AG04449 (cell line): ENCODE measurements around the gene ITIH1.

ENCODE experiments used
- CTCF ChIA-PET: fragments of 350-600 bp; formaldehyde crosslinking; extraction: SDS; loops from one replicate; lab custom pipeline; 2021; ENCODE audit warnings: antibody characterized with exemption; lab: Yijun Ruan, JAX
- POLR2A ChIA-PET: fragments of 400-600, 350-600 bp; formaldehyde crosslinking; extraction: SDS; loops from one replicate; lab custom pipeline; 2020; ENCODE audit warnings: antibody characterized with exemption, inconsistent platforms; lab: Yijun Ruan, JAX
- DNase-seq: peaks from one replicate; pipeline ENCODE4 v3.0.0-alpha.2; 2010; ENCODE audit warnings: low read depth, low spot score
- H3K4me3 ChIP-seq: 2 replicates; pipeline ENCODE4 v1.5.1; 2011; ENCODE audit warnings: low read depth, mild to moderate bottlenecking, control low read depth, low read length
- TF ChIP-seq, protein P1 (sequence below): IDR thresholded peaks from one replicate; pipeline ENCODE4 v1.5.1; 2011; ENCODE audit warnings: mild to moderate bottlenecking, moderate library complexity, low read length, control low read depth, inconsistent platforms; ENCODE audit not compliant: insufficient read depth; ENCODE audit errors: missing control alignments

ITIH1 gene

DNA sequence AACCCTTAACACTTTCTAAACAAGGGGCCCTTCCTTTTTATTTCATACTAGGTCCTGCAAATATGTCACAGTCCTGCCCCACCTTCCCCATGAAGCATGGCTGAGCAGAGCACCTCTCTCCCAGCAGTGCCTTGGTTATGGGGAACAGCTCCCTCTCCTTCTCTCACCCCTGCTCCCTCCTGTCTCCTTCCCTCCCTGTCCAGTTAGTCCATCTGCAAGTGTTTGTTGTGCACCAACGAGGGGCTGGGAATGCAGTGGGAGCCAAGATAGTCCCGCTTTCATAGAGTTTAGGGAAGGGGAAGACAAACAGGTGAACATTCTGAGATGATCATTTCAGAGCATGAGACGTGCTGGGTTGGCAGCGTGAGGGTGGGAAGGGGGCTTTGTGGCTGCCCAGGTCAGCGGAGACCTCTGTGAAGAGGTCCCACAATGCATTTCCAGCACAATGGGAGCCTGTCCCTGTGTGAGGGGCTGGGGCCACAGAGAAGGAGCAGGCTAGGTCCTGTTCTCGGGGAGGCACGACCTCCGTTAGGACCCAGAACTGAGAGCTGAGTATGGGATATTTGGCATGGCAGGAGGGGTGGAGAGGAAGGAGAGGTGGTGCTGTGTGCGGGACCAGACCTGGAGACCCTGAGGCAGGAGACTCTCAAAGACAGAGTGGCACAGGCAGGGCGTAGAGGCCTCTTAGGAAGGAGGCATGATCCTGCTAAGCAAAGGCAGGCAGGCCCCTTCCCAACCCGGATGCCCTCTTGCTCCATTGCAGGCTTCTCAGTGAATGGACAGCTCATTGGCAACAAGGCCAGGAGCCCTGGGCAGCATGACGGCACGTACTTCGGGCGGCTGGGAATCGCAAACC, 11.7 kb downstream of the ITIH1 start:
- POLR2A ChIA-PET: no interaction called here

DNA sequence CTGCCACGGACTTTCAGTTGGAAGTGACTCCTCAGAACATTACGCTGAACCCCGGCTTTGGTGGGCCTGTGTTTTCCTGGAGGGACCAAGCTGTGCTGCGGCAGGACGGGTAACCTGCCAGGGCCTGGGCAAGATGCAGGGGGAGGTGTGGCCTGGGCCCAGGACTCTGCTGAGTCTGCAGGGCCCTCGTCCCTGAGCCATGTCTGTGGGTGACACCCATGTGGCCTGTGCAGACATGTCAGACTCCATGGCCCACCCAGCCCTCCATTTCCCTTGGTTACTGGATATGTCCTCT, 12.3 kb downstream of the ITIH1 start:
- ChIA-PET CTCF (interaction anchor here (1.1 to 1.5 kb wide), 2 partner anchors 9 to 10 kb away, joined by 3 to 4 read pairs; no protein-coding TSS in a partner anchor), POLR2A (no interaction called here)
- DNase-seq: no peak
- no peak overlapping the region for H3K4me3 ChIP-seq
- TF ChIP-seq, protein P1, sequence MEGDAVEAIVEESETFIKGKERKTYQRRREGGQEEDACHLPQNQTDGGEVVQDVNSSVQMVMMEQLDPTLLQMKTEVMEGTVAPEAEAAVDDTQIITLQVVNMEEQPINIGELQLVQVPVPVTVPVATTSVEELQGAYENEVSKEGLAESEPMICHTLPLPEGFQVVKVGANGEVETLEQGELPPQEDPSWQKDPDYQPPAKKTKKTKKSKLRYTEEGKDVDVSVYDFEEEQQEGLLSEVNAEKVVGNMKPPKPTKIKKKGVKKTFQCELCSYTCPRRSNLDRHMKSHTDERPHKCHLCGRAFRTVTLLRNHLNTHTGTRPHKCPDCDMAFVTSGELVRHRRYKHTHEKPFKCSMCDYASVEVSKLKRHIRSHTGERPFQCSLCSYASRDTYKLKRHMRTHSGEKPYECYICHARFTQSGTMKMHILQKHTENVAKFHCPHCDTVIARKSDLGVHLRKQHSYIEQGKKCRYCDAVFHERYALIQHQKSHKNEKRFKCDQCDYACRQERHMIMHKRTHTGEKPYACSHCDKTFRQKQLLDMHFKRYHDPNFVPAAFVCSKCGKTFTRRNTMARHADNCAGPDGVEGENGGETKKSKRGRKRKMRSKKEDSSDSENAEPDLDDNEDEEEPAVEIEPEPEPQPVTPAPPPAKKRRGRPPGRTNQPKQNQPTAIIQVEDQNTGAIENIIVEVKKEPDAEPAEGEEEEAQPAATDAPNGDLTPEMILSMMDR: no peak

More for the DNA sequence above, 11.7 kb downstream of the ITIH1 start:
- TF ChIP-seq, protein P1: no peak
- CTCF ChIA-PET: interaction anchor here (1.1 to 1.5 kb wide), 2 partner anchors 9 to 10 kb away, joined by 3 to 4 read pairs; no protein-coding TSS in a partner anchor
- DNase-seq: no peak
- H3K4me3 ChIP-seq: no peak overlapping the region

DNA sequence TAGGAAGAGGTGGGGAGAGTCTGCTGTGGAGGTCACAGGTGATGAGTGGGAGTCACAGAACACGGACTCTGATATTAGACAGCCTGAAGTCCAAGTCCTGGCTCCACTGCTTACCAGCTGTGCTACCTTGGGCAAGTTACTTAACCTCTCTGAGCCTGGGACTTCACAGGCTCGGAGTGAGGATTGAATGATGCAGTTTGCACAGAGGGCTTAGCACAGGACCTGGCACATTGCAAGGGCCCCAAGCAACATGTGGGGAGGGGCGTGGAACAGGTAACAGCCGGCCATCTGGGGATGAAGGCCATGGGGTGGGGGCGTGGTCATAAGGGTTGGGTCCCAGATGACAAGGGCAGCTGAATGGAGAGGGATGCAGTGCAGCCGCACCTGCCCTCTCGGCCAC, 12.9 kb downstream of the ITIH1 start:
- POLR2A ChIA-PET: no interaction called here
- TF ChIP-seq, protein P1: no peak
- H3K4me3 ChIP-seq: no peak overlapping the region
- CTCF ChIA-PET: interaction anchor here (1.5 kb wide), 1 partner anchor 11 kb away, joined by 4 read pairs; no protein-coding TSS in a partner anchor
- DNase-seq: no peak

DNA sequence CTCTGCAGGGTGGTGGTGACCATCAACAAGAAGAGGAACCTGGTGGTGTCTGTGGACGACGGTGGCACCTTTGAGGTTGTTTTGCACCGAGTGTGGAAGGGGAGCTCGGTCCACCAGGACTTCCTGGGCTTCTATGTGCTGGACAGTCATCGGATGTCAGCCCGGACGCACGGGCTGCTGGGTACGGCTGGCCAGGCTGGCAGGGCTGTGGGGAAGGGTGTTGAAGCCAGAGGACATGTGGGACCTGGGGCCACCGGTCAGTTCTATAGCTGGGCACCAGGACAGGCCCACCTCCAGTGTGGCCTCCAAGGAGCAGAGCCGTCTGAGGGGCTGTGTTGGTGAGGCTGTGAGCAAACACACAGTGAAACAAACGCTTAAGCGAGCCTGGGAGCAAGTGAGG, 13.3 kb downstream of the ITIH1 start:
- H3K4me3 ChIP-seq: no peak overlapping the region
- ChIA-PET CTCF (no interaction called here), POLR2A (no interaction called here)
- TF ChIP-seq, protein P1: no peak
- DNase-seq: no peak

DNA sequence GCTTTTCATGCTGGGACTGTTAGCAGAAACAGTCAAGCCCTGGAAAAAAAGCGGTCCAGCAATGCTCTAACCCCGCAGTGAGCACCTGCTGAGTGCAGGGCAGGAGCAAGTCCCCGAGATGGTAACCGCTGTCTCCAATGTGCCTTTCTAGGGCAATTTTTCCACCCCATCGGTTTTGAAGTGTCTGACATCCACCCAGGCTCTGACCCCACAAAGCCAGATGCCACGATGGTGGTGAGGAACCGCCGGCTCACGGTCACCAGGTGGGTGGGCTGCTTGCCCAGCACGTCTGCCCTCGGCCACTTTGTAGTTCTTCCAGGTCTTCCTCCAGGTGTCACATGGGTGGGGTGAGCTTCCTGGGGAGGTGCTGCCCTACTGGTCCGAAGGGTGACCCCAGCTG, 14.0 kb downstream of the ITIH1 start:
- TF ChIP-seq, protein P1: no peak
- ChIA-PET CTCF (no interaction called here), POLR2A (no interaction called here)
- no peak for DNase-seq
- no peak overlapping the region for H3K4me3 ChIP-seq

DNA sequence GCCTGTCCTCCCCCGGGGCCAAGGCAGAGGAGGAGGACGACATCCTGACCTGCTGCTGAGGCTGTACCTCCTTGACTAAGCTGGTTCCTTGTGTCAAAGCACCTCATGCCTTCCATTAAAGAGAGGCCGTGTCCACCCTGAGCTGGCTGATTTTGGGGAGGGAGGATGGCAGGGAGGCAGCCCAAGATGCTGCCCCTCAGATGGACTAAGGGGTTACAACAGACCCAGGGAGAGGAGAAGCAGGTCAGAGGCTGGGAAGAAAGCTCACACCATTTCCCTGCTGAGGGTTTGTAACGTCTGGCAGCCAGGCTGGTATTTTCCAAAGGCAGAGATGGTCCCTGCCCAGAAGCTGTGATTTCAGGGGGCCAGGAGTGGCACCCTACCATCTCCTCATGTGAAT, 14.5 kb downstream of the ITIH1 start:
- TF ChIP-seq, protein P1: no peak
- no peak overlapping the region for H3K4me3 ChIP-seq
- DNase-seq: no peak
- ChIA-PET POLR2A (no interaction called here), CTCF (no interaction called here)
